Adrenal gland (tissue), 5 donors: Measurements from ENCODE around the gene BABAM2.

Experiments used
- CTCF ChIP-seq, 6 experiments: fragments of 450-650 bp in 4 of 6; fragments of 200-600 bp in 2 of 6; sonication (generic) in 1 of 6; IDR thresholded peaks; 1 replicate in 5 of 6; 2 replicates in 1 of 6; pipeline versions ENCODE4 v1.5.1 to v1.8.0; 2016 to 2021; ENCODE audit warnings: antibody characterized with exemption in 6 of 6, mild to moderate bottlenecking in 2 of 6, moderate library complexity in 1 of 6
- POLR2A ChIP-seq, 2 donors: fragments of 450-650 bp; IDR thresholded peaks; one replicate each; pipeline ENCODE4 v1.6.1; 2017; ENCODE audit warnings: antibody characterized with exemption in 2 of 2, mild to moderate bottlenecking in 2 of 2, moderate library complexity in 1 of 2
- donor health status: DM: no; HTN: no; CAD: no.

- TF ChIP-seq POLR2A (IDR thresholded peaks at IDR 0.05) (no peak), CTCF (IDR thresholded peaks at IDR 0.05) (no peak)
Observed at GRCh38 chr2:28317390-28317789, 426.9 kb downstream of the BABAM2 start.
